Neural progenitor cell (in vitro differentiated cells): ENCODE results near the gene SIGLEC5.

Experiments
- EZH2 ChIP-seq: fragments of 200-600 bp; sonication (generic); IDR thresholded peaks from 2 replicates; pipeline ENCODE4 v1.6.1; 2017; ENCODE audit warnings: antibody characterized with exemption, mild to moderate bottlenecking, moderate library complexity
- TF ChIP-seq, protein P1 (sequence below): fragments of 200-600 bp; sonication (generic); IDR thresholded peaks from 2 replicates; pipeline ENCODE4 v1.5.1; 2017; ENCODE audit warnings: antibody characterized with exemption, mild to moderate bottlenecking

DNA sequence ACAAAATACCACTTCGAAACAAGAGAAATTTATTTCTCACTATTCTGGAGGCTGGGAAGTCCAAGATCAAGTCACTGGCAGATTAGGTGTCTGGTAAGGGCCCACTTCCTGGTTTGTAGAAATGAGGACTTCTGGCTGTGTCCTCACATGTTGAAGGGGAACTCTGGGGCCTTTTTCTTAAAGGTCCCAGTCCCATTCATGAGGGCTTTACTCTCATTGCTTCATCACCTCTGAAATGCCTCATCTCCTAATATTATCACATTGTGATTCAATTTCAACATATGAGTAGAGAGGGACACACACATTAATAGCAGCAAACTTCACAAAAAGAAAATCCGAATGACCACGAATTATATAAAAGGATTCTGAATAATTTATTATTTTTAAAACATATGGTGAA is 38.0 kb upstream of the SIGLEC5 start:
- TF ChIP-seq, protein P1, sequence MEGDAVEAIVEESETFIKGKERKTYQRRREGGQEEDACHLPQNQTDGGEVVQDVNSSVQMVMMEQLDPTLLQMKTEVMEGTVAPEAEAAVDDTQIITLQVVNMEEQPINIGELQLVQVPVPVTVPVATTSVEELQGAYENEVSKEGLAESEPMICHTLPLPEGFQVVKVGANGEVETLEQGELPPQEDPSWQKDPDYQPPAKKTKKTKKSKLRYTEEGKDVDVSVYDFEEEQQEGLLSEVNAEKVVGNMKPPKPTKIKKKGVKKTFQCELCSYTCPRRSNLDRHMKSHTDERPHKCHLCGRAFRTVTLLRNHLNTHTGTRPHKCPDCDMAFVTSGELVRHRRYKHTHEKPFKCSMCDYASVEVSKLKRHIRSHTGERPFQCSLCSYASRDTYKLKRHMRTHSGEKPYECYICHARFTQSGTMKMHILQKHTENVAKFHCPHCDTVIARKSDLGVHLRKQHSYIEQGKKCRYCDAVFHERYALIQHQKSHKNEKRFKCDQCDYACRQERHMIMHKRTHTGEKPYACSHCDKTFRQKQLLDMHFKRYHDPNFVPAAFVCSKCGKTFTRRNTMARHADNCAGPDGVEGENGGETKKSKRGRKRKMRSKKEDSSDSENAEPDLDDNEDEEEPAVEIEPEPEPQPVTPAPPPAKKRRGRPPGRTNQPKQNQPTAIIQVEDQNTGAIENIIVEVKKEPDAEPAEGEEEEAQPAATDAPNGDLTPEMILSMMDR: no peak
- no peak for TF ChIP-seq EZH2
